GM12878 (cell line): ENCODE results near the gene SLC25A11. TPM values are rescaled to one million over a fixed set of nuclear protein-coding genes. Genes with fewer than 3 reads are reported as not detected.

Source experiments
- BACH1 ChIP-seq: fragments of 450-650 bp; IDR thresholded peaks from 2 replicates; pipeline ENCODE4 v1.6.1; 2017; ENCODE audit warnings: mild to moderate bottlenecking, borderline replicate concordance
- CBFB ChIP-seq: IDR thresholded peaks from 2 replicates; pipeline ENCODE4 v1.6.1; 2016; ENCODE audit warnings: antibody characterized with exemption, low read depth
- ETV6 ChIP-seq, 2 experiments: fragments of 450-650 bp in 1 of 2; IDR thresholded peaks in 1 of 2; conservative IDR thresholded peaks in 1 of 2; 2 replicates each; pipeline ENCODE4 v1.6.1; 2014; ENCODE audit warnings: antibody characterized with exemption in 1 of 2, borderline replicate concordance in 1 of 2, low read depth in 1 of 2, mild to moderate bottlenecking in 1 of 2, moderate library complexity in 1 of 2
- FOS ChIP-seq: IDR thresholded peaks from 3 replicates; pipeline ENCODE4 v1.6.1; 2011; ENCODE audit warnings: borderline replicate concordance; ENCODE audit not compliant: insufficient read length; ENCODE audit errors: extremely low read depth
- HDAC2 ChIP-seq: fragments of 200-600 bp; sonication (generic); IDR thresholded peaks from 2 replicates; pipeline ENCODE4 v1.6.1; 2017
- HDGF ChIP-seq: fragments of 450-650 bp; IDR thresholded peaks from 2 replicates; pipeline ENCODE4 v1.6.1; 2016; ENCODE audit warnings: antibody characterized with exemption
- MLLT1 ChIP-seq: fragments of 450-650 bp; IDR thresholded peaks from 2 replicates; pipeline ENCODE4 v1.6.1; 2016; ENCODE audit warnings: mild to moderate bottlenecking
- NR2C2 ChIP-seq: IDR thresholded peaks from 2 replicates; pipeline ENCODE4 v1.6.1; 2011; ENCODE audit warnings: borderline replicate concordance, low read depth; ENCODE audit not compliant: control insufficient read depth, insufficient read length
- SREBF1 ChIP-seq: IDR thresholded peaks from 2 replicates; pipeline ENCODE4 v1.6.1; 2012; ENCODE audit warnings: mild to moderate bottlenecking, low read length
- SUPT20H ChIP-seq: IDR thresholded peaks from 2 replicates; pipeline ENCODE4 v1.6.1; 2011; ENCODE audit warnings: low read depth, mild to moderate bottlenecking, low read length, moderate library complexity, borderline replicate concordance; ENCODE audit not compliant: control insufficient read depth
- YY1 ChIP-seq: IDR thresholded peaks from 2 replicates; pipeline ENCODE4 v1.6.1; 2011; ENCODE audit warnings: low read depth, mild to moderate bottlenecking, low read length
- ZNF24 ChIP-seq: fragments of 450-650 bp; IDR thresholded peaks from 2 replicates; pipeline ENCODE4 v1.6.1; 2017; ENCODE audit warnings: antibody characterized with exemption, mild to moderate bottlenecking
- ZNF274 ChIP-seq: IDR thresholded peaks from one replicate; pipeline ENCODE4 v1.8.0; 2011; ENCODE audit not compliant: insufficient read length, insufficient read depth
- ZNF592 ChIP-seq: fragments of 450-650 bp; IDR thresholded peaks from 2 replicates; pipeline ENCODE4 v1.6.1; 2017; ENCODE audit warnings: mild to moderate bottlenecking, moderate library complexity
- polyA plus RNA-seq, 11 experiments: library from polyadenylated mRNA; depleted of rRNA in 4 of 11; unstranded in 6 of 11; stranded (reverse) in 5 of 11; fragments of >200 nt; fragmentation: Nextera tagmentation in 4 of 11; fragmentation: Illumina TruSeq in 1 of 11; extraction: Ambion mirVana in 4 of 11; extraction: Trizol in 1 of 11; gene quantifications; 1 replicate in 1 of 11; 2 replicates in 10 of 11; pipeline versions ENCODE4 v1.2.1 to v1.2.3, GENCODE V29; 2011 to 2016; ENCODE audit warnings: inconsistent platforms in 2 of 11, missing spikeins in 2 of 11, low read depth in 1 of 11
- total RNA-seq, 4 experiments: library from RNA; depleted of rRNA in 3 of 4; stranded (reverse); fragments of >200 nt in 3 of 4; fragmentation: Illumina TruSeq in 1 of 4; extraction: Trizol in 1 of 4; gene quantifications; 2 replicates each; pipeline versions ENCODE4 v1.2.1 to v1.2.3, GENCODE V29; 2013 to 2021
- TF ChIP-seq, protein P1 (sequence below): fragments of 150-350 bp; IDR thresholded peaks from 2 replicates; pipeline ENCODE4 v1.6.1; 2016; ENCODE audit warnings: low read depth, low read length
- TF ChIP-seq, protein P2 (sequence below): IDR thresholded peaks from 2 replicates; pipeline ENCODE4 v1.6.1; 2011; ENCODE audit warnings: borderline replicate concordance, low read depth, mild to moderate bottlenecking, moderate library complexity, low read length; ENCODE audit not compliant: insufficient read depth, poor library complexity, severe bottlenecking
- TF ChIP-seq, protein P3 (sequence below): fragments of 450-650 bp; IDR thresholded peaks from 2 replicates; pipeline ENCODE4 v1.6.1; 2017; ENCODE audit warnings: mild to moderate bottlenecking

The SLC25A11 gene
- total and polyA plus RNA-seq, 10 of the 15 experiments (the other 5 are each of a cell fraction or from before 2014, with no cell fraction given): 5.8 to 142 (median 65.0) TPM

DNA sequence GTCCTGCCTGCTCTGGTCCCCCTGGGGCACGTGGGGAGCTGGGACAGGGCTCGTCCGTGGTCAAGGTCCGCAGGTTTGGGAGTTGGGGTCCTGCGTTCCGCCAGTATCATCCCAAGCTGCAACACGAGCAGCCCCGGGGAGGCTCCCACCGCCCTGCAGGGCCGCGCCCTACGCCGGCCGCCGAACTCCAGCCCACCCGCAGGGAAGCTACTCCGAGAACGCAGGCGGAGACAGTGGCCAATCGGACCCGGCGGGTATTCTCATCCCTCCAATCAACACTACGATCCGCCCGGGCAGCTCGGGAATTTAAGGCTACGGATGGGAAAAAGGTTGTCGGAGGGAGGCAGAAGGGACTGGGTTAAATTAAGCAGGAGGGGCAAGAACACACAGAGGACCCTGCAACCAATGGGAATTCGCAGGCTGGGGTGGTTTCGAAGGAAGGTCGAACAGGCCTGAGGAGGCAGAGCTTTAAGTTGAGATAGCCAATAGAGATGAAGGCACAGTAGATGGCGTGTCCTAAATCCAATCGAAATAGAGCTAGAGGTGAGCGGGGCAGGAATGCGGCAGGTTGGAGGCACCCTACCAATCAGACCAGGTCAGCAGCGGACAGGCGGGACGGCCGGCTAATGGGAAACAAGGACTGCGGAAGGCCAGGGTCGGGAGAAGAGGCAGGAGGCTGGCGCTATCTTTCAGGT, 27.1 kb upstream of the SLC25A11 start (continued):
- TF ChIP-seq ZNF592 (no peak), ETV6 (conservative IDR thresholded peaks at IDR 0.05 in 1 of 2, IDR thresholded peaks at IDR 0.05 in 1 of 2; ENCODE audit: borderline replicate concordance in 1 of 2, low read depth in 1 of 2) (no peak), ZNF274 (no peak), ZNF24 (no peak), HDAC2 (no peak), FOS (peak; percentile 97), BACH1 (peak; percentile 17; the same call in 1 of the 2 replicates), SREBF1 (no peak), NR2C2 (no peak), SUPT20H (no peak), MLLT1 (no peak), CBFB (0 out of 2 replicates have a peak, but pooled peaks have one; percentile 31), YY1 (no peak), HDGF (peak; percentile 89; the same call in 1 of the 2 replicates)
- TF ChIP-seq, protein P1, sequence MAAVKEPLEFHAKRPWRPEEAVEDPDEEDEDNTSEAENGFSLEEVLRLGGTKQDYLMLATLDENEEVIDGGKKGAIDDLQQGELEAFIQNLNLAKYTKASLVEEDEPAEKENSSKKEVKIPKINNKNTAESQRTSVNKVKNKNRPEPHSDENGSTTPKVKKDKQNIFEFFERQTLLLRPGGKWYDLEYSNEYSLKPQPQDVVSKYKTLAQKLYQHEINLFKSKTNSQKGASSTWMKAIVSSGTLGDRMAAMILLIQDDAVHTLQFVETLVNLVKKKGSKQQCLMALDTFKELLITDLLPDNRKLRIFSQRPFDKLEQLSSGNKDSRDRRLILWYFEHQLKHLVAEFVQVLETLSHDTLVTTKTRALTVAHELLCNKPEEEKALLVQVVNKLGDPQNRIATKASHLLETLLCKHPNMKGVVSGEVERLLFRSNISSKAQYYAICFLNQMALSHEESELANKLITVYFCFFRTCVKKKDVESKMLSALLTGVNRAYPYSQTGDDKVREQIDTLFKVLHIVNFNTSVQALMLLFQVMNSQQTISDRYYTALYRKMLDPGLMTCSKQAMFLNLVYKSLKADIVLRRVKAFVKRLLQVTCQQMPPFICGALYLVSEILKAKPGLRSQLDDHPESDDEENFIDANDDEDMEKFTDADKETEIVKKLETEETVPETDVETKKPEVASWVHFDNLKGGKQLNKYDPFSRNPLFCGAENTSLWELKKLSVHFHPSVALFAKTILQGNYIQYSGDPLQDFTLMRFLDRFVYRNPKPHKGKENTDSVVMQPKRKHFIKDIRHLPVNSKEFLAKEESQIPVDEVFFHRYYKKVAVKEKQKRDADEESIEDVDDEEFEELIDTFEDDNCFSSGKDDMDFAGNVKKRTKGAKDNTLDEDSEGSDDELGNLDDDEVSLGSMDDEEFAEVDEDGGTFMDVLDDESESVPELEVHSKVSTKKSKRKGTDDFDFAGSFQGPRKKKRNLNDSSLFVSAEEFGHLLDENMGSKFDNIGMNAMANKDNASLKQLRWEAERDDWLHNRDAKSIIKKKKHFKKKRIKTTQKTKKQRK: peak; percentile 98
- TF ChIP-seq, protein P2, sequence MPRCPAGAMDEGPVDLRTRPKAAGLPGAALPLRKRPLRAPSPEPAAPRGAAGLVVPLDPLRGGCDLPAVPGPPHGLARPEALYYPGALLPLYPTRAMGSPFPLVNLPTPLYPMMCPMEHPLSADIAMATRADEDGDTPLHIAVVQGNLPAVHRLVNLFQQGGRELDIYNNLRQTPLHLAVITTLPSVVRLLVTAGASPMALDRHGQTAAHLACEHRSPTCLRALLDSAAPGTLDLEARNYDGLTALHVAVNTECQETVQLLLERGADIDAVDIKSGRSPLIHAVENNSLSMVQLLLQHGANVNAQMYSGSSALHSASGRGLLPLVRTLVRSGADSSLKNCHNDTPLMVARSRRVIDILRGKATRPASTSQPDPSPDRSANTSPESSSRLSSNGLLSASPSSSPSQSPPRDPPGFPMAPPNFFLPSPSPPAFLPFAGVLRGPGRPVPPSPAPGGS: no peak
- TF ChIP-seq, protein P3, sequence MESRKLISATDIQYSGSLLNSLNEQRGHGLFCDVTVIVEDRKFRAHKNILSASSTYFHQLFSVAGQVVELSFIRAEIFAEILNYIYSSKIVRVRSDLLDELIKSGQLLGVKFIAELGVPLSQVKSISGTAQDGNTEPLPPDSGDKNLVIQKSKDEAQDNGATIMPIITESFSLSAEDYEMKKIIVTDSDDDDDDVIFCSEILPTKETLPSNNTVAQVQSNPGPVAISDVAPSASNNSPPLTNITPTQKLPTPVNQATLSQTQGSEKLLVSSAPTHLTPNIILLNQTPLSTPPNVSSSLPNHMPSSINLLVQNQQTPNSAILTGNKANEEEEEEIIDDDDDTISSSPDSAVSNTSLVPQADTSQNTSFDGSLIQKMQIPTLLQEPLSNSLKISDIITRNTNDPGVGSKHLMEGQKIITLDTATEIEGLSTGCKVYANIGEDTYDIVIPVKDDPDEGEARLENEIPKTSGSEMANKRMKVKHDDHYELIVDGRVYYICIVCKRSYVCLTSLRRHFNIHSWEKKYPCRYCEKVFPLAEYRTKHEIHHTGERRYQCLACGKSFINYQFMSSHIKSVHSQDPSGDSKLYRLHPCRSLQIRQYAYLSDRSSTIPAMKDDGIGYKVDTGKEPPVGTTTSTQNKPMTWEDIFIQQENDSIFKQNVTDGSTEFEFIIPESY: no peak
